HepG2 (cell line): ENCODE results near the gene RPP14.

Experiments
- REXO4 ChIP-seq: sonication (generic); formaldehyde crosslinking; IDR thresholded peaks from 2 replicates; pipeline ENCODE4 v1.8.0; 2022; ENCODE audit warnings: missing genetic modification reagents, mild to moderate bottlenecking, borderline replicate concordance
- U2AF2 ChIP-seq: fragments of 200-400 bp; formaldehyde crosslinking; IDR thresholded peaks from 2 replicates; pipeline ENCODE4 v1.6.1; 2017; ENCODE audit warnings: low read depth, mild to moderate bottlenecking, low read length
- TF ChIP-seq, protein P1 (sequence below): sonication (generic); formaldehyde crosslinking; IDR thresholded peaks from 2 replicates; pipeline ENCODE4 v1.5.0; 2020; ENCODE audit warnings: mild to moderate bottlenecking, missing genetic modification reagents, moderate library complexity

DNA sequence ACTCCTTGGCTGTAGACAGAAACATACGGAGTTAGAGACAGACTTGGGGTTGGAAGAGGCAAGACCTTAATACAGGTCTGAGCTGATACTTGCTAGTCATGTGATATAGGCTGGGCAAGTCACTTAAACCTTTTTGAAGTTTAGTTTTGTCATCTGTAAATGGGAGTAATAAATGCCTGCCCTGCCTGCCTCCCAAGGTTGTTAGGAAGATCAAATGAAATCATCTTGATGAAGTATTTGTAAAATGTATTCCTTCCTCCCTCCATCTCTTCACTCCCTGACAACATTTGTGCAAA lies 29.6 kb downstream of the RPP14 start:
- TF ChIP-seq REXO4 (no peak), U2AF2 (no peak)
- TF ChIP-seq, protein P1, sequence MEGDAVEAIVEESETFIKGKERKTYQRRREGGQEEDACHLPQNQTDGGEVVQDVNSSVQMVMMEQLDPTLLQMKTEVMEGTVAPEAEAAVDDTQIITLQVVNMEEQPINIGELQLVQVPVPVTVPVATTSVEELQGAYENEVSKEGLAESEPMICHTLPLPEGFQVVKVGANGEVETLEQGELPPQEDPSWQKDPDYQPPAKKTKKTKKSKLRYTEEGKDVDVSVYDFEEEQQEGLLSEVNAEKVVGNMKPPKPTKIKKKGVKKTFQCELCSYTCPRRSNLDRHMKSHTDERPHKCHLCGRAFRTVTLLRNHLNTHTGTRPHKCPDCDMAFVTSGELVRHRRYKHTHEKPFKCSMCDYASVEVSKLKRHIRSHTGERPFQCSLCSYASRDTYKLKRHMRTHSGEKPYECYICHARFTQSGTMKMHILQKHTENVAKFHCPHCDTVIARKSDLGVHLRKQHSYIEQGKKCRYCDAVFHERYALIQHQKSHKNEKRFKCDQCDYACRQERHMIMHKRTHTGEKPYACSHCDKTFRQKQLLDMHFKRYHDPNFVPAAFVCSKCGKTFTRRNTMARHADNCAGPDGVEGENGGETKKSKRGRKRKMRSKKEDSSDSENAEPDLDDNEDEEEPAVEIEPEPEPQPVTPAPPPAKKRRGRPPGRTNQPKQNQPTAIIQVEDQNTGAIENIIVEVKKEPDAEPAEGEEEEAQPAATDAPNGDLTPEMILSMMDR = no peak
